HCT116 (cell line): ENCODE data around the gene ADK. TPM values are rescaled to one million over a fixed set of nuclear protein-coding genes. Genes with fewer than 3 reads are reported as not detected.

Experiments
- ATAC-seq: fragments of 200-7000 bp; cut with Tn5 transposase; 2 replicates; pipeline ENCODE4 v1.9.1; 2020; ENCODE audit warnings: mild to moderate bottlenecking, moderate library complexity
- BruUV-seq: library from RNA; stranded (reverse); fragments of 400-500 nt; replicated peaks from 2 replicates; lab custom pipeline; 2021; lab: Mats Ljungman, UMichigan
- CTCF ChIA-PET: fragments of 300-600 bp; sonication (Branson Sonifier 250); formaldehyde crosslinking; loops from one replicate; lab custom pipeline; 2021; ENCODE audit warnings: antibody characterized with exemption; lab: Charles Lee
- POLR2A ChIA-PET: fragments of 300-600, 350-600 bp; sonication (Branson Sonifier 250); formaldehyde crosslinking; loops from one replicate; lab custom pipeline; 2021; ENCODE audit warnings: antibody characterized with exemption; lab: Charles Lee
- RAD21 ChIA-PET, 2 experiments: fragments of 300-600 bp; sonication (Branson Sonifier 250); formaldehyde crosslinking; loops; one replicate each; lab custom pipeline; 2023; ENCODE audit warnings: low total read pairs in 2 of 2; ENCODE audit not compliant: uncharacterized antibody in 2 of 2, unreplicated experiment in 2 of 2, low non-redundant PET in 1 of 2; lab: Charles Lee
- DNase-seq: peaks from one replicate; pipeline ENCODE4 v3.0.0-alpha.2; 2010; ENCODE audit warnings: low read depth, low spot score
- H2AFZ ChIP-seq: fragments of 200-600 bp; shearing (Covaris generic), sonication (generic); 2 replicates; pipeline ENCODE4 v1.6.1; 2017; ENCODE audit warnings: low read depth, mixed run types, mixed read lengths, antibody characterized with exemption, low read length; ENCODE audit not compliant: poor library complexity, severe bottlenecking
- H3K27ac ChIP-seq: 2 replicates; pipeline ENCODE4 v1.5.1; 2012; ENCODE audit warnings: low read depth, low read length
- H3K27me3 ChIP-seq: fragments of 200-600 bp; sonication (generic); 2 replicates; pipeline ENCODE4 v1.6.1; 2016; ENCODE audit warnings: mixed run types, low read length, mixed read lengths; ENCODE audit not compliant: insufficient read depth
- H3K36me3 ChIP-seq, 2 experiments: fragments of 200-500 bp in 1 of 2; fragments of 200-600 bp in 1 of 2; sonication (Bioruptor generic) in 1 of 2; sonication (generic) in 1 of 2; 2 replicates each; pipeline versions ENCODE4 v1.5.1 to v1.6.1; 2014 to 2016; ENCODE audit warnings: low read length in 2 of 2, inconsistent platforms in 1 of 2, mixed read lengths in 1 of 2, mixed run types in 1 of 2; ENCODE audit not compliant: insufficient read depth in 2 of 2, control insufficient read depth in 1 of 2
- H3K4me1 ChIP-seq, 2 experiments: fragments of 200-600 bp in 1 of 2; sonication (generic) in 1 of 2; 2 replicates each; pipeline versions ENCODE4 v1.5.1 to v1.6.1; 2012 to 2017; ENCODE audit warnings: low read length in 2 of 2, inconsistent platforms in 1 of 2, mild to moderate bottlenecking in 1 of 2, mixed read lengths in 1 of 2, mixed run types in 1 of 2, moderate library complexity in 1 of 2; ENCODE audit not compliant: insufficient read depth in 2 of 2, control insufficient read depth in 1 of 2
- H3K4me2 ChIP-seq: fragments of 200-600 bp; sonication (generic); 2 replicates; pipeline ENCODE4 v1.6.1; 2017; ENCODE audit warnings: mixed run types, low read length, mixed read lengths
- H3K4me3 ChIP-seq, 2 experiments: fragments of 200-600 bp in 1 of 2; sonication (generic) in 1 of 2; replicated peaks in 1 of 2; 2 replicates each; pipeline ENCODE4 v1.5.1; 2011 to 2016; ENCODE audit warnings: low read length in 2 of 2, control low read depth in 1 of 2, low read depth in 1 of 2, mild to moderate bottlenecking in 1 of 2, mixed read lengths in 1 of 2, mixed run types in 1 of 2
- H3K79me2 ChIP-seq: fragments of 200-600 bp; sonication (generic); 2 replicates; pipeline ENCODE4 v1.6.1; 2017; ENCODE audit warnings: mild to moderate bottlenecking, mixed run types, low read length, moderate library complexity, mixed read lengths; ENCODE audit not compliant: insufficient read depth
- H3K9ac ChIP-seq: fragments of 200-600 bp; sonication (generic); 2 replicates; pipeline ENCODE4 v1.6.1; 2016; ENCODE audit warnings: low read length, mixed read lengths
- H3K9me2 ChIP-seq: fragments of 200-600 bp; sonication (generic), shearing (Covaris generic); 2 replicates; pipeline ENCODE4 v1.6.1; 2017; ENCODE audit warnings: mixed run types, mild to moderate bottlenecking, moderate library complexity; ENCODE audit not compliant: insufficient read depth
- H3K9me3 ChIP-seq, 2 experiments: fragments of 200-500 bp in 1 of 2; fragments of 200-600 bp in 1 of 2; sonication (Bioruptor generic) in 1 of 2; sonication (generic) in 1 of 2; 2 replicates each; pipeline ENCODE4 v1.6.1; 2014 to 2017; ENCODE audit warnings: low read length in 2 of 2, mixed read lengths in 2 of 2, inconsistent platforms in 1 of 2, low read depth in 1 of 2, mild to moderate bottlenecking in 1 of 2, mixed run types in 1 of 2, moderate library complexity in 1 of 2; ENCODE audit not compliant: control insufficient read depth in 1 of 2, insufficient read depth in 1 of 2
- H4K20me1 ChIP-seq: fragments of 200-600 bp; sonication (generic), shearing (Covaris generic); 2 replicates; pipeline ENCODE4 v1.6.1; 2017; ENCODE audit warnings: mixed run types, mild to moderate bottlenecking, moderate library complexity; ENCODE audit not compliant: insufficient read depth
- CBX3 ChIP-seq: IDR thresholded peaks from 2 replicates; pipeline ENCODE4 v1.6.1; 2012; ENCODE audit warnings: low read depth
- CEBPB ChIP-seq: IDR thresholded peaks from 2 replicates; pipeline ENCODE4 v1.6.1; 2012; ENCODE audit warnings: low read depth
- EGR1 ChIP-seq: IDR thresholded peaks from 2 replicates; pipeline ENCODE4 v1.6.1; 2012; ENCODE audit warnings: low read depth
- EZH2 ChIP-seq: fragments of 200-600 bp; sonication (generic); IDR thresholded peaks from 2 replicates; pipeline ENCODE4 v1.6.1; 2017; ENCODE audit warnings: antibody characterized with exemption, mixed run types
- EZH2phosphoT487 ChIP-seq: fragments of 200-600 bp; IDR thresholded peaks from 2 replicates; pipeline ENCODE4 v1.6.1; 2018; ENCODE audit warnings: antibody characterized with exemption, borderline replicate concordance
- FOSL1 ChIP-seq: IDR thresholded peaks from 2 replicates; pipeline ENCODE4 v1.6.1; 2012; ENCODE audit warnings: low read depth
- POLR2AphosphoS5 ChIP-seq: IDR thresholded peaks from 2 replicates; pipeline ENCODE4 v1.6.1; 2011; ENCODE audit warnings: mild to moderate bottlenecking, low read depth, low read length, moderate library complexity
- RAD21 ChIP-seq: IDR thresholded peaks from 2 replicates; pipeline ENCODE4 v1.6.1; 2012; ENCODE audit warnings: low read depth, mild to moderate bottlenecking
- SIN3A ChIP-seq: IDR thresholded peaks from 2 replicates; pipeline ENCODE4 v1.6.1; 2012; ENCODE audit warnings: low read depth
- SP1 ChIP-seq: IDR thresholded peaks from 2 replicates; pipeline ENCODE4 v1.6.1; 2012; ENCODE audit warnings: low read depth
- SRF ChIP-seq: IDR thresholded peaks from 2 replicates; pipeline ENCODE4 v1.6.1; 2012; ENCODE audit warnings: low read depth
- TCF7L2 ChIP-seq: IDR thresholded peaks from 2 replicates; pipeline ENCODE4 v1.7.0; 2011; ENCODE audit warnings: borderline replicate concordance, inconsistent platforms; ENCODE audit not compliant: insufficient read depth, insufficient read length; ENCODE audit errors: extremely low read depth
- YY1 ChIP-seq: IDR thresholded peaks from 2 replicates; pipeline ENCODE4 v1.6.1; 2011; ENCODE audit warnings: low read length, low read depth, moderate library complexity, mild to moderate bottlenecking; ENCODE audit not compliant: insufficient replicate concordance; ENCODE audit errors: extremely low read depth
- ZFX ChIP-seq: fragments of 450-650 bp; IDR thresholded peaks from 2 replicates; pipeline ENCODE4 v1.6.1; 2017
- ZNF274 ChIP-seq: fragments of 200-500 bp; sonication (Bioruptor generic); IDR thresholded peaks from 2 replicates; pipeline ENCODE4 v1.6.1; 2014; ENCODE audit warnings: mild to moderate bottlenecking, low read depth, low read length, inconsistent platforms
- intact Hi-C: fragments of 100-400 bp; cut with micrococcal nuclease; formaldehyde crosslinking; loops from 2 replicates; pipeline ENCODE4 v1.10.0; 2022
- total RNA-seq: library from RNA; stranded (reverse); gene quantifications from one replicate; pipeline ENCODE4 v1.2.1, GENCODE V29; 2021; ENCODE audit not compliant: unreplicated experiment
- TF ChIP-seq, protein P1 (sequence below), 3 experiments: fragments of 200-600 bp in 1 of 3; sonication (generic) in 1 of 3; IDR thresholded peaks in 2 of 3; conservative IDR thresholded peaks in 1 of 3; 2 replicates each; pipeline ENCODE4 v1.5.1; 2012 to 2017; ENCODE audit warnings: low read depth in 2 of 3, low read length in 2 of 3, antibody characterized with exemption in 1 of 3, borderline replicate concordance in 1 of 3, control low read depth in 1 of 3, mild to moderate bottlenecking in 1 of 3, mixed read lengths in 1 of 3, mixed run types in 1 of 3, moderate library complexity in 1 of 3; ENCODE audit not compliant: insufficient read depth in 1 of 3

The ADK gene
- total RNA-seq, 1 experiment from 2014 or later = 55.0 TPM

DNA sequence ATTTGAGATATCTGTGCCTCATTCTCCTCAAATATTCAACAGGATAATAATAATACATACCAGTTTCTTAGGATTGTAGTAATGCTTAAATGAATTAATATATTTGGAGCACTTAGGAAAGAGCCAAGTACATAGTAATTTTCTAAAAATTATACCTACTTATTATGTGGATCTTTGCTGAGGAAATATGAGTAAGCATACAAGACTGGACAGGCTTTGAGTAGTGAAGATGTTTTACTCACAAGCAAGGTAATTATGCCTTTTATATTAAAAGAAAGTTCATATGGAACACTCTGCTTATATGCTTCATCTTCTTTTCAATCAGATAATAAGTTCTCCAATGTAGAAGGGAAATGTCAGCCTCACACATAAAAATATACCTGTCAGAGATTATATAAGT lies 337.9 kb downstream of the ADK start:
- no peak overlapping the region for H3K27ac ChIP-seq
- H3K4me2 ChIP-seq = no peak overlapping the region
- H3K79me2 ChIP-seq = no peaks in the 10 kb centered on the region
- H3K4me1 ChIP-seq = no peaks in the 10 kb centered on the region
- TF ChIP-seq SRF (no peak), EZH2 (no peak), FOSL1 (no peak), POLR2AphosphoS5 (no peak), CEBPB (no peak)
- TF ChIP-seq, protein P1, sequence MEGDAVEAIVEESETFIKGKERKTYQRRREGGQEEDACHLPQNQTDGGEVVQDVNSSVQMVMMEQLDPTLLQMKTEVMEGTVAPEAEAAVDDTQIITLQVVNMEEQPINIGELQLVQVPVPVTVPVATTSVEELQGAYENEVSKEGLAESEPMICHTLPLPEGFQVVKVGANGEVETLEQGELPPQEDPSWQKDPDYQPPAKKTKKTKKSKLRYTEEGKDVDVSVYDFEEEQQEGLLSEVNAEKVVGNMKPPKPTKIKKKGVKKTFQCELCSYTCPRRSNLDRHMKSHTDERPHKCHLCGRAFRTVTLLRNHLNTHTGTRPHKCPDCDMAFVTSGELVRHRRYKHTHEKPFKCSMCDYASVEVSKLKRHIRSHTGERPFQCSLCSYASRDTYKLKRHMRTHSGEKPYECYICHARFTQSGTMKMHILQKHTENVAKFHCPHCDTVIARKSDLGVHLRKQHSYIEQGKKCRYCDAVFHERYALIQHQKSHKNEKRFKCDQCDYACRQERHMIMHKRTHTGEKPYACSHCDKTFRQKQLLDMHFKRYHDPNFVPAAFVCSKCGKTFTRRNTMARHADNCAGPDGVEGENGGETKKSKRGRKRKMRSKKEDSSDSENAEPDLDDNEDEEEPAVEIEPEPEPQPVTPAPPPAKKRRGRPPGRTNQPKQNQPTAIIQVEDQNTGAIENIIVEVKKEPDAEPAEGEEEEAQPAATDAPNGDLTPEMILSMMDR (IDR thresholded peaks at IDR 0.05 in 2 of 3, conservative IDR thresholded peaks at IDR 0.05 in 1 of 3; ENCODE audit: borderline replicate concordance in 1 of 3, insufficient read depth in 1 of 3, low read depth in 2 of 3, low read length in 2 of 3) = no peak
- no TSS peak for BruUV-seq
- ChIA-PET RAD21 (no interaction called here), CTCF (no interaction called here), POLR2A (interaction anchor here (1.2 kb wide), 1 partner anchor 14 kb away, joined by 3 read pairs; no protein-coding TSS in a partner anchor)
- no peaks in the 10 kb centered on the region for H3K9me3 ChIP-seq
- no peak overlapping the region for H3K9ac ChIP-seq
- H3K36me3 ChIP-seq = no peaks in the 10 kb centered on the region
- no peaks in the 10 kb centered on the region for H3K27me3 ChIP-seq
- H2AFZ ChIP-seq = no peak overlapping the region
- DNase-seq = no peak
- no peak overlapping the region for H3K4me3 ChIP-seq
- no peaks in the 10 kb centered on the region for H3K9me2 ChIP-seq
- intact Hi-C loops = no loop called here
- no peak for ATAC-seq
- H4K20me1 ChIP-seq = no peaks in the 10 kb centered on the region

GRCh38 chr10:74490551-74490950 lies 339.5 kb downstream of the ADK start:
- H3K9me3 ChIP-seq = no peaks in the 10 kb centered on the region
- H3K27ac ChIP-seq = no peak overlapping the region
- H3K36me3 ChIP-seq = no peaks in the 10 kb centered on the region
- no peak overlapping the region for H2AFZ ChIP-seq
- no peaks in the 10 kb centered on the region for H3K9me2 ChIP-seq
- H3K9ac ChIP-seq = no peak overlapping the region
- H3K27me3 ChIP-seq = no peaks in the 10 kb centered on the region
- DNase-seq (no peak), ATAC-seq (no peak)
- no peaks in the 10 kb centered on the region for H4K20me1 ChIP-seq
- ChIA-PET POLR2A (no interaction called here), RAD21 (no interaction called here), CTCF (no interaction called here)
- no peaks in the 10 kb centered on the region for H3K4me1 ChIP-seq
- intact Hi-C loops = no loop called here
- no peak overlapping the region for H3K4me3 ChIP-seq
- H3K79me2 ChIP-seq = no peaks in the 10 kb centered on the region
- no peak overlapping the region for H3K4me2 ChIP-seq
- no TSS peak for BruUV-seq
- no peak for TF ChIP-seq EZH2phosphoT487
- TF ChIP-seq YY1 = no peak
- TF ChIP-seq POLR2AphosphoS5 = no peak
- no peak for TF ChIP-seq ZFX
- TF ChIP-seq ZNF274 = no peak
- no peak for TF ChIP-seq RAD21
- no peak for TF ChIP-seq SIN3A
- TF ChIP-seq EGR1 = no peak
- no peak for TF ChIP-seq TCF7L2
- TF ChIP-seq EZH2 = no peak
- no peak for TF ChIP-seq CBX3
- no peak for TF ChIP-seq SP1
- TF ChIP-seq, protein P1 (IDR thresholded peaks at IDR 0.05 in 2 of 3, conservative IDR thresholded peaks at IDR 0.05 in 1 of 3; ENCODE audit: borderline replicate concordance in 1 of 3, insufficient read depth in 1 of 3, low read depth in 2 of 3, low read length in 2 of 3) = no peak
